ENCODE results near the gene AHNAK2.
"Not testable (repeated sequence)": the region's sequence is repeated elsewhere in the genome, so short reads cannot be mapped to it uniquely, and the experiment has no call there.

- not testable (repeated sequence) for TF ChIP-seq CTCF (IDR thresholded peaks at IDR 0.05; ENCODE audit: low read length); EZH2 (optimal IDR thresholded peaks at IDR 0.05; ENCODE audit: low read depth, low read length)
Measured at GRCh38 chr14:104904650-104905578, 73.3 kb downstream of the AHNAK2 start.

All from MM.1S (cell line).